ENCODE measurements around the gene JTB. TPM values are rescaled to one million over a fixed set of nuclear protein-coding genes. Genes with fewer than 3 reads are reported as not detected.
"Not testable (repeated sequence)": the region's sequence is repeated elsewhere in the genome, so short reads cannot be mapped to it uniquely, and the experiment has no call there.

Gene JTB
- total RNA-seq, 2 experiments from 2014 or later = 204 to 214 TPM

DNA sequence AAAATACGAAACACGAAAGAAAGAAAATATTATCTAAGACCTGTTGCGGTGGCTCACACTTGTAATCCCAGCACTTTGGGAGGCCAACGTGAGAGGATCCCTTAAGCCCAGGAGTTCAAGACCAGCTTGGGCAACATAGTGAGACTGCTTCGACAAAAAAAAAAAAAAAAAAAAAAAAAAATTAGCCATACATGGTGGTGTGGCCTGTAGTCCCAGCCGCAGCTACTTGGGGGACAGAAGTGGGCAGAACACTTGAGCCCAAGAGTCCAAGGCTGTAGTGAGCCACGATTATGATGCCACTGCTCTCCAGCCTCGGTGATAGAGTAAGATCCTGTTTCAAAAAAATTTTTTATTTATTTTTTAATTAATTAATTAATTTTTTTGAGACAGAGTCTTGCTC lies 10.1 kb upstream of the JTB start:
- Mint-ChIP-seq H3K9me3 (peaks cover under 1% of the 10 kb centered on the region), H3K36me3 (peaks cover 26% of the 10 kb centered on the region), H3K4me3 (no peak overlapping the region), H3K27ac (peak overlapping the region; percentile 88), H3K27me3 (peaks cover 4% of the 10 kb centered on the region), H3K4me1 (peaks cover 44% of the 10 kb centered on the region)
- DNase-seq = no peak

GRCh38 chr1:153985941-153986761 lies 8.7 kb upstream of the JTB start, which contains the start of gene RAB13:
RAB13 (minus strand) TSS chr1:153986339; CDS start chr1:153986236, 103 bp downstream.
- peak within 1 kb of the TSS; percentile 96 for H3K27ac Mint-ChIP-seq
- H3K27me3 Mint-ChIP-seq = peaks cover 4% of the 10 kb centered on the region
- no peaks in the 10 kb centered on the region for H3K9me3 Mint-ChIP-seq
- peaks cover 12% of the 10 kb centered on the region for H3K36me3 Mint-ChIP-seq
- H3K4me1 Mint-ChIP-seq = peaks cover 34% of the 10 kb centered on the region
- peak within 1 kb of the TSS; percentile 92 for H3K4me3 Mint-ChIP-seq
- no peak for DNase-seq

- peak; percentile 73 for DNase-seq
- Mint-ChIP-seq H3K36me3 (peaks cover 4% of the 10 kb centered on the region), H3K4me1 (peaks cover 32% of the 10 kb centered on the region), H3K9me3 (no peaks in the 10 kb centered on the region), H3K27me3 (no peaks in the 10 kb centered on the region), H3K27ac (peak overlapping the region; percentile 96), H3K4me3 (peak overlapping the region; percentile 92)
These were observed 8.0 kb upstream of the JTB start for GRCh38 chr1:153985341-153985912.

- Mint-ChIP-seq H3K4me1 (peaks cover 26% of the 10 kb centered on the region), H3K9me3 (no peaks in the 10 kb centered on the region), H3K4me3 (peak overlapping the region; percentile 27), H3K27me3 (no peaks in the 10 kb centered on the region), H3K36me3 (peaks cover 6% of the 10 kb centered on the region), H3K27ac (peak overlapping the region; percentile 65)
- no peak for DNase-seq
These were observed 6.8 kb upstream of the JTB start for GRCh38 chr1:153984123-153984894.

DNA sequence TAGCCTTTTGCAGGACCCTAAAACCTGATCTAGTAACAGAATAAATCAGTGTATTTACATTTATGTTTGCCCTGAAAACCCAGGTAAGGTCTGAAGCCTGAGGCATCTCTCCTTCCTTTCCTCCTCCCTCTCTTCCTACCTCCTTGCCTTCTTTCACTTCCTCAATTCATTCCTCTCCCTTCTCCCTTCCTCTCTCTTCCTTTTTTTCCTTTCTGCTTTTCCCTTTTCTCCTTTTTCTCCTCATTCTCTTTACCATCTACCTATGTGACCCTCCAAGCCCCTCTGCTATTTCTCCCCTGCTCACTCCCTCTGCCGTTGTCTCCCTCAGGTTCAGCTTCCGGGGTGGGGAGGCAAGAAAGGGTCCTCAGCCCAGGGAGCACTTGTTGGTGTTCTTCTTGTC lies 4.3 kb upstream of the JTB start:
- not testable (repeated sequence) for H3K27me3 Mint-ChIP-seq, DNase-seq, H3K9me3 Mint-ChIP-seq, H3K27ac Mint-ChIP-seq, H3K4me3 Mint-ChIP-seq
- Mint-ChIP-seq H3K36me3 (peaks cover 14% of the 10 kb centered on the region), H3K4me1 (peaks cover 34% of the 10 kb centered on the region)

DNA sequence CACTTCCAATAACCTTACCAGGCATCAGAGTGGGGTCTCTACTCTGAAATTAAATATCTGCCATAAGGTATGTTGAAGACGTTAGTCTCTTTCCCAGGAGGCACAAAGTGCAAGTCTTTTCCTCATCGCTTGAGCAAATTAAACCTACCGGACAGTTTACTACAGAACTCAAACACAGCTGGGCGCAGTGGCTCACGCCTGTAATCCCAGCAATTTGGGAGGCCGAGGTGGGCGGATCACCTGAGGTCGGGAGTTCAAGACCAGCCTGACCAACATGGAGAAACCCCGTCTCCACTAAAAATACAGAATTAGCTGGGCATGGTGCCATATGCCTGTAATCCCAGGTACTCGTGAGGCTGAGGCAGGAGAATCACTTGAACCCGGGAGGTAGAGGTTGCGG lies 1.6 kb upstream of the JTB start:
- not testable (repeated sequence) for DNase-seq, H3K27me3 Mint-ChIP-seq, H3K9me3 Mint-ChIP-seq
- H3K27ac Mint-ChIP-seq = peak overlapping the region; percentile 18
- peaks cover 30% of the 10 kb centered on the region for H3K36me3 Mint-ChIP-seq
- peaks cover 31% of the 10 kb centered on the region for H3K4me1 Mint-ChIP-seq
- peak overlapping the region; percentile 98 for H3K4me3 Mint-ChIP-seq

- Mint-ChIP-seq H3K4me1 (peaks cover 33% of the 10 kb centered on the region), H3K27me3 (no peaks in the 10 kb centered on the region), H3K27ac (peak overlapping the region; percentile 94), H3K4me3 (peak overlapping the region; percentile 98), H3K36me3 (peaks cover 30% of the 10 kb centered on the region), H3K9me3 (no peaks in the 10 kb centered on the region)
- DNase-seq = no peak
These were observed 918 bp upstream of the JTB start for GRCh38 chr1:153978274-153978909.

DNA sequence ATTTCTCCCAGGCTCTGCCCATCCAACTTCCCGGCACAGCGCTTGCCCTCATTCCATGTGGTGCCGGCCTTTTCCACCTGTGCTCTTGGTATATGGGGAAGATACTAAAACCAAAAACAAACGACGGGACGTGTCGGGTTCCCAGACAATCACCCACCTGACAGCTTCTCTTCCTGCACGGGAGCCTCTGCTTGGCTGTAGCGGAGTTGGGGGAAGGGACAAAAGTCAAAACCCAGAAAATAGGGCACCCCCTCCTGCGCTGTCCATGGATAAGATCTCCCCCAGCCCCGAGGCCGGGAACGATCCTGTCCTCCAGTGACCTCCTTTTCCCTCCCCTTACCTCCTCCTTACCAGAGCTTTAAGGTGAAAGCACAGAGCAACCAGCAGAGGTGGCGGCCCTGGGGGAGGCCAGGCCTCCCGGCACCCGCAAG lies 640 bp downstream of the JTB start:
- Mint-ChIP-seq H3K27ac (peak overlapping the region; percentile 98), H3K4me1 (peaks cover 43% of the 10 kb centered on the region), H3K9me3 (no peaks in the 10 kb centered on the region), H3K4me3 (peak overlapping the region; percentile 98), H3K27me3 (no peaks in the 10 kb centered on the region), H3K36me3 (peaks cover 42% of the 10 kb centered on the region)
- no peak for DNase-seq

DNA sequence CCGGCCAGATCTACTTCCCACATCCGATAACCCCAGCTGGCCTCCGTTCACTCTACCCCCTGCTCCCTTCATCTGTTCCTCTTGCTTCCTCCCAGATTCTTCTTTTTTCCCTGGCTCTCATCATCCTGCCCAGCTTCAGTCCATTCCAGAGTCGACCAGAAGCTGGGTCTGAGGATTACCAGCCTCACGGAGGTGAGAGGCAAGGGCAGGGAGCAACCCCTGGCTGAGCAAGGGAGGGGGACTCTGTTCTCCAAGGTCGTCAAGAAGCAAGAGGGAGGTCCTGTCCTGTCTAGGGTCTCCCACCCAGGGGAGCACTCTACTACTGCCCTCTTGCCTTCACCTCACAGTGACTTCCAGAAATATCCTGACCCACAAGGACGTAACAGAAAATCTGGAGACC lies 3.9 kb downstream of the JTB start:
- H3K9me3 Mint-ChIP-seq = no peaks in the 10 kb centered on the region
- DNase-seq = no peak
- peak overlapping the region; percentile 43 for H3K27ac Mint-ChIP-seq
- no peaks in the 10 kb centered on the region for H3K27me3 Mint-ChIP-seq
- H3K36me3 Mint-ChIP-seq = peaks cover 38% of the 10 kb centered on the region
- H3K4me3 Mint-ChIP-seq = no peak overlapping the region
- H3K4me1 Mint-ChIP-seq = peaks cover 42% of the 10 kb centered on the region

- H3K9me3 Mint-ChIP-seq = no peaks in the 10 kb centered on the region
- no peak overlapping the region for H3K4me3 Mint-ChIP-seq
- H3K27me3 Mint-ChIP-seq = no peaks in the 10 kb centered on the region
- no peak for DNase-seq
- peaks cover 38% of the 10 kb centered on the region for H3K36me3 Mint-ChIP-seq
- H3K4me1 Mint-ChIP-seq = peaks cover 42% of the 10 kb centered on the region
- H3K27ac Mint-ChIP-seq = peak overlapping the region; percentile 76
These were observed 4.4 kb downstream of the JTB start for GRCh38 chr1:153973071-153973470.

- H3K36me3 Mint-ChIP-seq = peaks cover 33% of the 10 kb centered on the region
- no peak for DNase-seq
- no peak overlapping the region for H3K27ac Mint-ChIP-seq
- peaks cover 43% of the 10 kb centered on the region for H3K4me1 Mint-ChIP-seq
- H3K4me3 Mint-ChIP-seq = no peak overlapping the region
- no peaks in the 10 kb centered on the region for H3K9me3 Mint-ChIP-seq
- no peaks in the 10 kb centered on the region for H3K27me3 Mint-ChIP-seq
These were observed 7.1 kb downstream of the JTB start for GRCh38 chr1:153970346-153970745.

- Mint-ChIP-seq H3K4me1 (peaks cover 41% of the 10 kb centered on the region), H3K36me3 (peaks cover 27% of the 10 kb centered on the region), H3K27me3 (no peaks in the 10 kb centered on the region), H3K27ac (peak overlapping the region; percentile 9), H3K9me3 (no peaks in the 10 kb centered on the region), H3K4me3 (no peak overlapping the region)
- DNase-seq = no peak
These were observed 8.5 kb downstream of the JTB start for GRCh38 chr1:153968972-153969371.

- Mint-ChIP-seq H3K36me3 (peaks cover 27% of the 10 kb centered on the region), H3K27me3 (no peaks in the 10 kb centered on the region), H3K4me1 (peaks cover 41% of the 10 kb centered on the region), H3K27ac (peak overlapping the region; percentile 97), H3K9me3 (no peaks in the 10 kb centered on the region), H3K4me3 (peak overlapping the region; percentile 87)
- DNase-seq = no peak
These were observed 9.1 kb downstream of the JTB start for GRCh38 chr1:153968408-153968807.

GRCh38 chr1:153968000-153968363 lies 9.5 kb downstream of the JTB start:
- Mint-ChIP-seq H3K27me3 (no peaks in the 10 kb centered on the region), H3K27ac (peak overlapping the region; percentile 97), H3K36me3 (peaks cover 26% of the 10 kb centered on the region), H3K4me3 (peak overlapping the region; percentile 87), H3K4me1 (peaks cover 39% of the 10 kb centered on the region), H3K9me3 (no peaks in the 10 kb centered on the region)
- DNase-seq = no peak

Data from activated naive CD8-positive, alpha-beta T cell treated with anti-CD3 and anti-CD28 coated beads for 36 hours (primary cell).